Measurements from ENCODE around the gene NRIP1.

GRCh38 chr21:14926186-14926585, 138.6 kb downstream of the NRIP1 start:
- TF ChIP-seq POLR2AphosphoS5 (IDR thresholded peaks at IDR 0.05; ENCODE audit: low read depth, low read length), result no peak
- TF ChIP-seq JUND (IDR thresholded peaks at IDR 0.05), result no peak
- TF ChIP-seq RAD21 (IDR thresholded peaks at IDR 0.05; ENCODE audit: low read depth), result no peak
- no peak for TF ChIP-seq CEBPB (IDR thresholded peaks at IDR 0.05; ENCODE audit: low read depth)
- no peak for TF ChIP-seq CTCF (IDR thresholded peaks at IDR 0.05 in 2 of 3, conservative IDR thresholded peaks at IDR 0.05 in 1 of 3; ENCODE audit: borderline replicate concordance in 1 of 3, insufficient read depth in 1 of 3, low read depth in 2 of 3, low read length in 2 of 3)

Measured in HCT116 (cell line).